ENCODE data around the gene THAP10. TPM values are rescaled to one million over a fixed set of nuclear protein-coding genes. Genes with fewer than 3 reads are reported as not detected.

Gene THAP10
- total RNA-seq, 1 donor from 2014 or later: not detected

- no peak for DNase-seq (ENCODE audit: low spot score)
- Mint-ChIP-seq H3K4me1 (ENCODE audit: low read depth) (peaks cover 5% of the 10 kb centered on the region), H3K4me3 (no peak overlapping the region)
Observed at GRCh38 chr15:70856884-70857561, 35.2 kb downstream of the THAP10 start.

GRCh38 chr15:70856177-70856883 lies 35.9 kb downstream of the THAP10 start:
- intact Hi-C loops (cut with micrococcal nuclease): no loop called here
- H3K27ac Mint-ChIP-seq: no peak overlapping the region

More at GRCh38 chr15:70856884-70857561, 35.2 kb downstream of the THAP10 start:
- Mint-ChIP-seq H3K27me3 (ENCODE audit: insufficient read depth) (peaks cover 42% of the 10 kb centered on the region), H3K27ac (no peak overlapping the region), H3K36me3 (ENCODE audit: low read depth) (no peaks in the 10 kb centered on the region), H3K9me3 (no peaks in the 10 kb centered on the region)
- intact Hi-C loops (cut with micrococcal nuclease): no loop called here

DNA sequence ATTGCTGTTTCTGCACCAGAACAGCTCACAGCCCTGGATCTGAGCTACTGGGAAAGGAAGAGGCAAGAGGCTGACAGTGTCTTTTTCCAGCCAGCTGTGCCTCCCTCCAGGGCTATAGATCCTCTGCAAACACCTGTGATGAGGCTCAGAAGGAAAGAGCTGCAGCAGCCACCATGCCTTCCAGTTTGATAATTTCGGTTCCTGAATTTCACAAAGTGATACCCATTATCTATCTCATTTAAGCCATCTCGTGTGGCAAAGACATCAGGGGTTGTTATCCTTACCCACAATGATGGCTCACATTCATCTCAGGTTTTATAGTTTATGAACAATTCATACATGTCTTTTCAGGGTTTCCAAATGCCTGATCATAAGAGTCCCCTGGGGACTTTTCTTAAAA lies 36.5 kb downstream of the THAP10 start:
- DNase-seq (ENCODE audit: low spot score): no peak
- no peak overlapping the region for H3K4me3 Mint-ChIP-seq
- H3K9me3 Mint-ChIP-seq: no peaks in the 10 kb centered on the region
- peaks cover 5% of the 10 kb centered on the region for H3K4me1 Mint-ChIP-seq (ENCODE audit: low read depth)
- H3K27me3 Mint-ChIP-seq (ENCODE audit: insufficient read depth): peaks cover 50% of the 10 kb centered on the region
- H3K27ac Mint-ChIP-seq: no peak overlapping the region
- H3K36me3 Mint-ChIP-seq (ENCODE audit: low read depth): no peaks in the 10 kb centered on the region
- intact Hi-C loops (cut with micrococcal nuclease): no loop called here

More at GRCh38 chr15:70856177-70856883, 35.9 kb downstream of the THAP10 start:
- Mint-ChIP-seq H3K27me3 (ENCODE audit: insufficient read depth) (peaks cover 46% of the 10 kb centered on the region), H3K9me3 (no peaks in the 10 kb centered on the region), H3K36me3 (ENCODE audit: low read depth) (no peaks in the 10 kb centered on the region), H3K4me3 (no peak overlapping the region), H3K4me1 (ENCODE audit: low read depth) (peaks cover 5% of the 10 kb centered on the region)
- DNase-seq (ENCODE audit: low spot score): no peak

DNA sequence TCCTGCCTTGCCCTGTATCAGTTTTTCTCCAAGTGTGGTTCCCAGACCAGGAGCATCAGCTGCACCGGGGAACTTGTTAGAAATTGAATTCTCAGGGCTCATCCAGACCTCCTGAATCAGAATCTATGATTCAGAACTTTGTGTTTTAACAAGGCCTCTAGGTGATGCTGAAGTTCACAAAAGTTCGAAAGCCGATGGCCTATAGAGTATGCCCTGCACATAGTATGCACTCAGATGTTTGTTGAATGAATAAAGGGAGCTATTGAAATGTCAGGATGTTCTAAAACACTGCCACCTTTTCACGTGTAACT lies 37.6 kb downstream of the THAP10 start:
- H3K27me3 Mint-ChIP-seq (ENCODE audit: insufficient read depth): peaks cover 57% of the 10 kb centered on the region
- no peaks in the 10 kb centered on the region for H3K9me3 Mint-ChIP-seq
- peaks cover 5% of the 10 kb centered on the region for H3K4me1 Mint-ChIP-seq (ENCODE audit: low read depth)
- peak overlapping the region; percentile 79 for H3K4me3 Mint-ChIP-seq
- H3K36me3 Mint-ChIP-seq (ENCODE audit: low read depth): no peaks in the 10 kb centered on the region
- intact Hi-C loops (cut with micrococcal nuclease): no loop called here
- H3K27ac Mint-ChIP-seq: no peak overlapping the region
- DNase-seq (ENCODE audit: low spot score): no peak

GRCh38 chr15:70853973-70854665 lies 38.1 kb downstream of the THAP10 start, which contains the start of gene LARP6:
Gene LARP6 (minus strand): TSS chr15:70854157. CDS start chr15:70854088, 69 bp downstream.
- peaks cover 57% of the 10 kb centered on the region for H3K27me3 Mint-ChIP-seq (ENCODE audit: insufficient read depth)
- DNase-seq (ENCODE audit: low spot score): no peak
- peak within 1 kb of the TSS; percentile 79 for H3K4me3 Mint-ChIP-seq
- no peak within 1 kb of the TSS for H3K27ac Mint-ChIP-seq
- H3K9me3 Mint-ChIP-seq: no peaks in the 10 kb centered on the region
- intact Hi-C loops (cut with micrococcal nuclease): no loop called here
- no peaks in the 10 kb centered on the region for H3K36me3 Mint-ChIP-seq (ENCODE audit: low read depth)
- peaks cover 5% of the 10 kb centered on the region for H3K4me1 Mint-ChIP-seq (ENCODE audit: low read depth)

DNA sequence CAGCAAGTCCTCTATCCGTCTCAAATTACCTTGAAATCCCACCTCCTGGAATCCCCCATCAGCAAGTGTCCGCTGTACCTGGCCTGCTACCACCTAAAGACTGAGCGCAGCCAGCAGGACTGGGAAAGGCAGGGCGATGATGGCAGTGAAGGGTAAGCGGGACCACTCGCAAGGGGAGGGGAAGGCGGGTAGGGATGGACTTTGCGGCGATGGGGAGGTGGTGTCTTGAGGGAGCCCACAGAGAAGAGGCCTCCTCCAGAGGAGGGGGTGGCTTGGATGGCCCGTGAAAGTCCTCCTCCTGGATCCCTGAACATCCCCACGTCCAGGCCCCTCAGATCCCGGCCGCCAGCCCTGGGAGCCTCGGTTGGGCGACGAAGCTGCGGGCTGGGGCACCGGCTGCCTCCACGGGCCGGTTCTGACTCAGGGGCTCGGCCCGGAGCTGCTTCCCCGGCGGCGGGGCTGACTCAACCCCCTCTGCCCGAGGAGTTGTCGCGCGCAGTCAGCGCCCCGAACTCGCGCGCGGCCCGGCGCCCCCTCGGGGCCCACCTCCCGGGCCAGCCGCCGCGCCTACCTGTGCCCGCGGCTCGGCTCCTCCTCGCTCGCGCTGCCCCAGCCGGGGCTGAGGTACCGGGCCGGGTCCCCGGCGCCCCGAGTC lies 38.8 kb downstream of the THAP10 start:
- intact Hi-C loops (cut with micrococcal nuclease): no loop called here
- Mint-ChIP-seq H3K36me3 (ENCODE audit: low read depth) (no peaks in the 10 kb centered on the region), H3K4me1 (ENCODE audit: low read depth) (peaks cover 5% of the 10 kb centered on the region), H3K4me3 (no peak overlapping the region), H3K9me3 (no peaks in the 10 kb centered on the region), H3K27ac (no peak overlapping the region), H3K27me3 (ENCODE audit: insufficient read depth) (peaks cover 57% of the 10 kb centered on the region)
- DNase-seq (ENCODE audit: low spot score): no peak

DNA sequence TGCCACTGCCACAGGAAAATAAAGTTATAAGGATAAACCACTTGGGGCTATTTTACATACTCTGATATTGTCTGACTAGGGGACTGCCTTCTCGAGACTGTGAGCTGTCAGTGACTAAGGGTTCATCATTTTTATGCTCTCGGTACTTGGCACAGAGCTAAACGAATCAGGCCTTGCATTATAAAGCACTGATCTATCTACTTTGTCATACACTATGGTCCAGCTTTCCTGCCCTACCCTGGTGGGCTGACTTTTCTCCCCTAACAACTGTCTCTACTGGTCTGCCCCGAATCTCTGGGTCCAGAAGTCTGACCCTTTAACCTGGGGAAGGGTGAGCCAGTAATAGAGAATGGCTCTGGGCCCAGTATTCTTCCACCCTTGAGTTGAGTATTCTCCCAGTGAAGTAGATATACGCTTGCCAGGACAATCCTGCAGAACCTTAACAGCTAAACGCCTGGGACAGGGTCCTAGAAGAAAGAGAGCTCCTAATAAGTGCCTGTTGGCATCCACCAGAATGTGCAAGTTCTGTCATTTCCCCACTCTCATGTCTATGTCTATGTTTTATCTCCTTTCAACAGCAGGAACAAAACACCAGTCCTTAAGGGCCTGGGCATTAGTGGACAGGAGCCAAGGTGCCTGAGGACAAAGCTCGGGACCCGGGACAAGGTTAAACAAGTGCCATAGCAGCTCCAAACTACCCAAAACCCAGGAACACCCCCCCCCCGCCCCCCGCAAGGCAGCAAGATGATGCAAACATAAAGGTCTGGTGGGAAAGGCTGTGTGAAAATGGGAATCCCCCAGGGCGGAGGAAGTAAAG lies 39.5 kb downstream of the THAP10 start:
- no peak for DNase-seq (ENCODE audit: low spot score)
- Mint-ChIP-seq H3K4me3 (peak overlapping the region; percentile 22), H3K9me3 (no peaks in the 10 kb centered on the region), H3K27ac (no peak overlapping the region), H3K36me3 (ENCODE audit: low read depth) (no peaks in the 10 kb centered on the region), H3K4me1 (ENCODE audit: low read depth) (peaks cover 5% of the 10 kb centered on the region), H3K27me3 (ENCODE audit: insufficient read depth) (peaks cover 57% of the 10 kb centered on the region)
- intact Hi-C loops (cut with micrococcal nuclease): no loop called here

GRCh38 chr15:70851889-70852288 lies 40.3 kb downstream of the THAP10 start:
- no peak overlapping the region for H3K4me3 Mint-ChIP-seq

DNA sequence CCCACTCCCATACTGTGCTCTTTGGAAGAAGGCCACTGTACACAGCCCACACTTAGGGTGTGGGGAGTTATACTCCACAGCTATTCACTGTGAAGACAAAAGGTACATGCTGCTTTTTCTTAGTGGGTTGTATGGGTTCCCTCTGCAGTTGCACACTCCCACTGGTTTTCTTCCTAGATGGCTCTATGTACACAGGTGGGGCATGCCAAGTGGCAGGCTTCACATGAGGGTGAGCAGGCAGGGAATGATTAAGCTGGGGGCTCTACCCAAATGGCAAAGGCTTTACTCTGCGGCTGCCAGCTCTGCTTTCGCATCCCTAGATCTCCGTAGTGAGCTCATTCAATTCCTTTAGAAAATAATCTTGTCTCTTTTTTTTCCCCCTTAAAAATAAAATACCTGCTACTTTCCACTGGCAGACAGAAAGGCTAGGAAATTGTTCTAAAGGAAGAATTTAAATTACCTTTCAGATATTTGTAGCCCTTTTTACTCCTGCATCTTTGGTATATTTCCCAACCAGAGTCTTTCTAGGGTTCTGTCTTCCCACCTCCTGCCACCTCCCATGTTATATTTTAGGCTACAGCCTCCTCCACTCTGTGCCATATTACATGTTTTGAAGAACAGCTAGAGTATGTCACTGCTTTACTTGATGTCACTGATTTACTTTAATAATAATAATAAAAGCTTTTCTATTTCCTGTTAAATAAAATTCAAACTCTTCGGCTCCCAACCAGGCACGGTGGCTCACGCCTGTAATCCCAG lies 46.5 kb downstream of the THAP10 start:
- intact Hi-C loops (cut with micrococcal nuclease): no loop called here
- H3K9me3 Mint-ChIP-seq: no peaks in the 10 kb centered on the region
- H3K36me3 Mint-ChIP-seq (ENCODE audit: low read depth): no peaks in the 10 kb centered on the region
- H3K27me3 Mint-ChIP-seq (ENCODE audit: insufficient read depth): peaks cover 16% of the 10 kb centered on the region
- DNase-seq (ENCODE audit: low spot score): no peak
- no peak overlapping the region for H3K27ac Mint-ChIP-seq
- no peaks in the 10 kb centered on the region for H3K4me1 Mint-ChIP-seq (ENCODE audit: low read depth)
- no peak overlapping the region for H3K4me3 Mint-ChIP-seq

More at GRCh38 chr15:70851889-70852288, 40.3 kb downstream of the THAP10 start:
- no peak for DNase-seq (ENCODE audit: low spot score)
- Mint-ChIP-seq H3K9me3 (no peaks in the 10 kb centered on the region), H3K36me3 (ENCODE audit: low read depth) (no peaks in the 10 kb centered on the region), H3K4me1 (ENCODE audit: low read depth) (peaks cover 5% of the 10 kb centered on the region), H3K27me3 (ENCODE audit: insufficient read depth) (peaks cover 57% of the 10 kb centered on the region), H3K27ac (no peak overlapping the region)
- intact Hi-C loops (cut with micrococcal nuclease): no loop called here

DNA sequence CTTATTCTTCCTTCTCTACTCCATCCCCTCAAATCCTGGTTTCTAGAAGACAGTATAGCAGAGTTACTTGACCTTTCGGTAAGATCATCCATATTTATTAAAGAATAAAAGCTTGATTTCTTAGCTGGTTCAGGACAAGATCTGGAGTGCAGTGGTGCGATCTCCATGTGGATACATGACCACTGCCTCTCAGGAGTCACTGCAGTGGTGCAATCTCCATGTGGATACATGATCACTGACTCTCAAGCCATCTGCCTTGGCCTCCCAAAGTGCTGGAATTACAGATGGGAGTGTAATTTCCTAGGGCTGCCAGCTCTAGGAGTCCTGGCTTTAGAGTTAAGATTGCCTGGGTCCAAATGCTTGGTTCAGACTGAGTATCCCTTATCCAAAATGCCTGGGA lies 54.8 kb downstream of the THAP10 start:
- peaks cover 2% of the 10 kb centered on the region for H3K27me3 Mint-ChIP-seq (ENCODE audit: insufficient read depth)
- DNase-seq (ENCODE audit: low spot score): no peak
- no peaks in the 10 kb centered on the region for H3K9me3 Mint-ChIP-seq
- H3K27ac Mint-ChIP-seq: no peak overlapping the region
- no peaks in the 10 kb centered on the region for H3K4me1 Mint-ChIP-seq (ENCODE audit: low read depth)
- no peak overlapping the region for H3K4me3 Mint-ChIP-seq
- H3K36me3 Mint-ChIP-seq (ENCODE audit: low read depth): no peaks in the 10 kb centered on the region
- intact Hi-C loops (cut with micrococcal nuclease): no loop called here

GRCh38 chr15:70835841-70836240 lies 56.4 kb downstream of the THAP10 start:
- Mint-ChIP-seq H3K27ac (no peak overlapping the region), H3K4me1 (ENCODE audit: low read depth) (no peaks in the 10 kb centered on the region), H3K36me3 (ENCODE audit: low read depth) (no peaks in the 10 kb centered on the region), H3K27me3 (ENCODE audit: insufficient read depth) (peaks cover 2% of the 10 kb centered on the region), H3K9me3 (no peaks in the 10 kb centered on the region), H3K4me3 (no peak overlapping the region)
- intact Hi-C loops (cut with micrococcal nuclease): no loop called here
- no peak for DNase-seq (ENCODE audit: low spot score)

- H3K9me3 Mint-ChIP-seq: no peaks in the 10 kb centered on the region
- H3K27me3 Mint-ChIP-seq (ENCODE audit: insufficient read depth): peaks cover 1% of the 10 kb centered on the region
- DNase-seq (ENCODE audit: low spot score): no peak
- H3K4me3 Mint-ChIP-seq: no peak overlapping the region
- H3K27ac Mint-ChIP-seq: no peak overlapping the region
- intact Hi-C loops (cut with micrococcal nuclease): no loop called here
- H3K36me3 Mint-ChIP-seq (ENCODE audit: low read depth): no peaks in the 10 kb centered on the region
- H3K4me1 Mint-ChIP-seq (ENCODE audit: low read depth): no peaks in the 10 kb centered on the region
Observed at GRCh38 chr15:70835415-70835814, 56.8 kb downstream of the THAP10 start.
